NCI-H748 (cell line): ENCODE data around the gene TGFBR3L.
"Not testable (repeated sequence)": the region's sequence is repeated elsewhere in the genome, so short reads cannot be mapped to it uniquely, and the experiment has no call there.

ENCODE experiments used
- DNase-seq: peaks from one replicate; lab custom pipeline; 2025; ENCODE audit not compliant: unreplicated experiment; lab: John Stamatoyannopoulos, UW

Gene TGFBR3L

GRCh38 chr19:7947939-7948338, 33.3 kb downstream of the TGFBR3L start:
- DNase-seq = no peak

DNA sequence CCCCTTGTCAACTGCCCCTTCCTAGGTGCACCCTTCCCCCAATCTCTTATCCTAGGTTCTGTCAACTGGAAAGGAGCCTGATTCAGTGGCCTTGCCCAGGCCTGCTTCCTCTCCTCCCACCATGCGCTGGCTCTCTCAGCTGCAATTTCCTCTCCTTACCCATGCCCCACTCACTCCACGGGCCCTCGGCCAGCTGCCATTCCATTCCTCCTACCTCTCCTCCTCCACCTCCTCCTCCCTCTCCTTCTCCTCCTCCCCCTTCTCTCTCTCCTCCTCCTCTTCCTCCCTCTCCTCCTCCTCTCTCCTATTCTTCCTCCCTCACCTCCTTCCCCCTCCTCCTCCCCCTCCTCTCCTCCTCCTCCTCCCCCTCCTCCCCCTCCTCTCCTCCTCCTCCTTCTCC, 38.4 kb downstream of the TGFBR3L start:
- no peak for DNase-seq

DNA sequence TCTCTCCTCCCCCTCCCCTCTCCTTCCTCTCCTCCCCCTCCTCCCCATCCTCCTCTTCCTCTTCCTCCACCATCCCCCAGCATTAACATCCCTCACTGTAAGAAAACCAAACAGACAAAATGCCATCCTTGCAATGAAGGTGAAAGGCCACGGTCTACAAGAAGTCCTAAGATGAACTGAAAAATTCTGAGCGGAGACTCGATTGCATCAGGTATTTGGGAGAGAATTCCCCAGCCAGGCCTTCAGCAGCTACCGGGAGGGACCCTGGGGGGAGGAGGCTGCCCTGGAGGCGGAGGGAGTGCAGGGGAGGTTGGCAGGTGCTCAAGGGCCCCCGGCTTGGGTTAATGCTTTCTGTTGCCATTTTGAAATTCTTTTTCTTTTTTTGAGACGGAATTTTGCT, 38.9 kb downstream of the TGFBR3L start:
- no peak for DNase-seq

DNA sequence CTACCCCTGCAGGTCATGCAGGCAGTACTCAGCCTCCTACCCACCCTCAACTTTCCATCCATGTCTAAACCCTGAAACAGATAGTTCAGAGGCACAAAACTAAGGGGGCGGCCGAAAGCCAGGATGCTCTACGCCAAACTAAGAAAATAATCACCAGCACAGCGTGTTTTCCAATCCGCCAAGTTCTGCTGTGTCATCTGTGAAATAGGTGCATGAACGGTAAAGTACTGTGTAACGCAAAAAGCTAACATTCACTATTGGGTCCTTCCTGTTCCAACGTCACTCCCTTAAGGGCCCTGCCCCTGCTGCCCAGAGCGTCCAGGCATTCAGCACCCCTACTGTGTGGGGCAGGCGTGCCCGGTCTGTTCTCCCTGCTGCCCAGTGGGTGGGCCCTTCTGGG, 41.1 kb downstream of the TGFBR3L start:
- DNase-seq = no peak

DNA sequence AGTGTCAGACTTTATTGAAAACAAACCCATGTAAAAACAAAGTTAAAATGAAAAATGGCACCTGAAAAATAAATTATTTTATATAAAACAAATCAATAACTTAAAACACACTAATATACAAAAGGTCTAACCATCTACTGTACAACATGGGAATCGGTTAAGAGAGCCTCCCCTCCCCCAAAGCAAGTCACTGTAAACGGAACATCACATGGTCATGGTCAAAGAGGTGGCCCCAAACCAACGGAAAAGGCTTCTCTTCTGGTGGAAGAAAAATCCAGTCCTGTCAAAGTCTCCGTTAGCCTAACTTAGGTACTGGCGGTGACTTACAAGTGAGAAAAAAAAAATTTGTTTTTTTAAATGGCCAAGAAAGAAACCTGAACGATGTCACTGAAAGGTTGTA, 44.6 kb downstream of the TGFBR3L start:
- DNase-seq = no peak

- DNase-seq = not testable (repeated sequence)
These were observed 46.5 kb downstream of the TGFBR3L start for GRCh38 chr19:7961082-7961481.

- DNase-seq = no peak
These were observed 47.4 kb downstream of the TGFBR3L start for GRCh38 chr19:7961920-7962626.

DNA sequence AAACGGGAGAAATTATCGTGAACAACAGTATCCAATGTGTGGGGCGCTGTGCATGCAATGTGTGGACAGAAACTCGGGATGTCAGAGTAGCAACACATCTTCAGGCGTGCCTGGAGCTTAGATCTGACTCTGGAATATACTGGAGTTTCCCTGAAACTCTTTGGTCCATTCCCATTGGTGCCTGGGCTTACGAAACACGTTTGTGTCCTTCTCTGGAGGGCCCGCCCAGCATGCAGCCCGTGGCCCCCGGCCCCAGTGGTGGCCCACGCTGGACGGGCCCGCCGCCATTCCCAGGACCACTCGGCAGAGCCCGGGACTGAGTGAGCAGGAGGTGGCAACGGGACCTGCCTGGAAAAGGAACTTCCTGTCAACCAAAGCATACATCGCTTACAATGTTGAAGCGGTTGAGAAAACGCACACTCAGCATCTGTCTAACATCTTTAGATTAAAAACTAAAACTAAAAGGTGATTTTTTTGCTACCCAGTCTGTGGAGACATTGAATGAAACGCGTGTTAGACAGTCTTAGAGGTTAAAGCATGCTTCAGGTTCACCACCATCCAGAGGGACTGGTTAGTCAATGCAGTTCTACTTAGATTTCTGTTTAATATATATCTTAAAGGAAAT, 48.1 kb downstream of the TGFBR3L start:
- no peak for DNase-seq

DNA sequence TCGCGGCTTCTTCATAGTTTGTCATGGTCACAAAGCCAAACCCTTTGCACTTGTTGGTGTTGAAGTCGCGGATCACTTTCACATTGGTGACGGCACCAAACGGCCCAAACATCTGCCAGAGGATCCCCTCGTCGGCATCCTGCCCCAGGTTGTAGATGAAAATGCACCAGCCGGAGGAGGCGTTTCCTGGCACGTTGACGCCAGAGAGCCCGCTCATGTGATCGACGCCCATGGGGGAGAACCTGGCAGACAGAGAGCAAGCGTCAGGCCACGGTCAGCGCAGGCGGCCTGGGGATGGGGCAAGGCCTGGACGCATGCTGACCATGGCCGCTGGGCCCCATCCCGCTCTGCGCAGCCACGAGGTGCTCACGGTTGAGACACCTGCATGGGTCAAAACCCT, 48.9 kb downstream of the TGFBR3L start:
- DNase-seq = no peak

- no peak for DNase-seq
These were observed 50.7 kb downstream of the TGFBR3L start for GRCh38 chr19:7965259-7965841.

DNA sequence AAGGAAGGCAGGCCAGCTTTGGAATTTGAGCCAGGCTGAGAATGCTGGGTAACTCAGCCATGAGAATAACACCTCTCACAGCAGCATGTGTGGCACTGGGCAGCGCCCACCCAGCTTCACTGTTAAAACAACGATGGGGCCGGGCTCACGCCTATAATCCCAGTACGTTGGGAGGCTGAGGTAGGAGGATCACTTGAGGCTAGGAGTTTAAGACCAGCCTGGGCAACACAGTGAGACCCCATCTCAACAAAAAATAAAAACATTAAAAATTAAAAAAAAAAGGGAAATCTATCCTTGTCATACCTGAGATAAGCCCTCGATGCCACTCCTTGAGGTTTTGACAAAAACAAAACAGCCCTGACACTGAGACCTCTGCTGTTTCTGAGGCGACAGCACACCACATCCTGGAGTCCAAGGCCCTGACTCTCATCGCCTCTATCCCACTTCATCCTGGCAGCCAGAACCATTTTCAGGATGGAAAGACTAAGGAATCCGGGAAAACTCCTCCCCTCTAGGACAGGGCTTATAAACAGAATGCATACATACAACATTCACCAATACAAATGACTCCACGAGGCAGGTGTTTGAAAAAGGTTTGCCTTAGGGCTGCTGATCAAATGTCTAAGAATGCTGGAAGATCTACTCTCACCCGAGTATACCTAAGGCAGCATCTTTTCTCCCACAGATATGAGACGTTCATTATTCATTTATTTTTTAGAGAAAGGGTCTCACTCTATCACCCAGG, 51.5 kb downstream of the TGFBR3L start:
- no peak for DNase-seq

DNA sequence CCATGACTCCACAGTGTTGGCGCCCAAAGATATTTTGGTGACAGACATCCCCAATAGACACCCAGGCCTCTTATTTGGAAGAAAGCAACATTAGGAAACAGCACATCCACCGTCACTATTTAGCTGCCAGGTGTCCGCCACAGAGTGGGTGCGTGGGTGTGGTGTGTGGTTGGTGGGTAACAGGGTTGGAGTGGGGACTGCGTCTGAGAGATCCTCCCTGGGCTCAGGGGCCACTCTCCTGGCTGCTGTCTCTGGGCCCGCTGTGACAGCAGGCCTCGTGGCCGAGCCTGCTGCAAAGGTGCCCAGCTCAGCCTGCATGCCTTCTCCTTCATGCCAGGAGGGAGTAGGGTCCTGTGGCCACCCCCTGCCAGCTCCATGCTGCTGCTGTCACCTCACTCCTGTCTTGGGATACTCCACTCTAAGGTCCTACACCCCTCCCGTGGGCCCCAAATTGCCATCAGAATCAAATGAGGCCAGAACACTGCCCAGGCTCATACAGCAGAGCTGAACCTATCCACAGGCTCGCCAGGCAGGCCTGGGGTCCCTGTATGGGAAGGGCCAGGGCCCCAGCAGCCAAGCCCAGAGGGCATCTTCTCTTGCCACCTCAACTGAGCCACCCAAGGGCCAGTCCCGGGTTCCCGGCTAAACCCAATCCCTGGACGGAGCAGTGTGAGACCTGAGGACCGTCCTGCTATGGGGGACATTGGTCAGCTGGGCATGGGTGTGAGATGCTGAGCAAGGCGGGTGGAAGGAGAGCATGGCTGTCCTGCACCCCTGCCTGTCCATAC, 53.6 kb downstream of the TGFBR3L start:
- DNase-seq = no peak
